Peyer's patch (tissue), 4 donors: ENCODE measurements around the gene C1QL1. TPM values are rescaled to one million over a fixed set of nuclear protein-coding genes. Genes with fewer than 3 reads are reported as not detected.

Source experiments
- DNase-seq, 3 donors: peaks; one replicate each; pipeline ENCODE4 v3.0.0-alpha.2; 2017 to 2019
- H3K27ac ChIP-seq, 4 donors: fragments of 200-600 bp; sonication (generic); one replicate each; pipeline ENCODE4 v1.5.1; 2016 to 2019
- H3K27me3 ChIP-seq, 2 donors: fragments of 200-600 bp; sonication (generic); one replicate each; pipeline ENCODE4 v1.5.1; 2019
- H3K36me3 ChIP-seq, 3 donors: fragments of 200-600 bp; sonication (generic); one replicate each; pipeline ENCODE4 v1.5.1; 2016 to 2019
- H3K4me1 ChIP-seq, 4 donors: fragments of 200-600 bp; sonication (generic); one replicate each; pipeline ENCODE4 v1.5.1; 2016 to 2019
- H3K4me3 ChIP-seq, 4 donors: fragments of 200-600 bp; sonication (generic); 1 replicate in 3 of 4; 2 replicates in 1 of 4; pipeline ENCODE4 v1.5.1; 2016 to 2019; ENCODE audit warnings: mild to moderate bottlenecking in 1 of 4
- H3K9me3 ChIP-seq, 4 donors: fragments of 200-600 bp; sonication (generic); one replicate each; pipeline ENCODE4 v1.5.1; 2016 to 2019; ENCODE audit warnings: mild to moderate bottlenecking in 1 of 4
- POLR2A ChIP-seq, 2 donors: fragments of 450-650 bp; IDR thresholded peaks; one replicate each; pipeline ENCODE4 v1.5.1; 2017; ENCODE audit warnings: antibody characterized with exemption in 2 of 2, mild to moderate bottlenecking in 2 of 2, moderate library complexity in 2 of 2
- total RNA-seq, 4 donors: library from RNA; depleted of rRNA; stranded (reverse); fragments of >200 nt; gene quantifications; one replicate each; pipeline ENCODE4 v1.1.0, GENCODE V29; 2016
- TF ChIP-seq, protein P1 (sequence below), 6 experiments: fragments of 450-650 bp in 4 of 6; fragments of 200-600 bp in 2 of 6; sonication (generic) in 1 of 6; IDR thresholded peaks; one replicate each; pipeline ENCODE4 v1.5.1; 2017 to 2019; ENCODE audit warnings: antibody characterized with exemption in 6 of 6, mild to moderate bottlenecking in 3 of 6, moderate library complexity in 1 of 6

C1QL1 gene
- total RNA-seq, 4 donors from 2014 or later, result 0.67 to 3.3 TPM; not detected in 2

DNA sequence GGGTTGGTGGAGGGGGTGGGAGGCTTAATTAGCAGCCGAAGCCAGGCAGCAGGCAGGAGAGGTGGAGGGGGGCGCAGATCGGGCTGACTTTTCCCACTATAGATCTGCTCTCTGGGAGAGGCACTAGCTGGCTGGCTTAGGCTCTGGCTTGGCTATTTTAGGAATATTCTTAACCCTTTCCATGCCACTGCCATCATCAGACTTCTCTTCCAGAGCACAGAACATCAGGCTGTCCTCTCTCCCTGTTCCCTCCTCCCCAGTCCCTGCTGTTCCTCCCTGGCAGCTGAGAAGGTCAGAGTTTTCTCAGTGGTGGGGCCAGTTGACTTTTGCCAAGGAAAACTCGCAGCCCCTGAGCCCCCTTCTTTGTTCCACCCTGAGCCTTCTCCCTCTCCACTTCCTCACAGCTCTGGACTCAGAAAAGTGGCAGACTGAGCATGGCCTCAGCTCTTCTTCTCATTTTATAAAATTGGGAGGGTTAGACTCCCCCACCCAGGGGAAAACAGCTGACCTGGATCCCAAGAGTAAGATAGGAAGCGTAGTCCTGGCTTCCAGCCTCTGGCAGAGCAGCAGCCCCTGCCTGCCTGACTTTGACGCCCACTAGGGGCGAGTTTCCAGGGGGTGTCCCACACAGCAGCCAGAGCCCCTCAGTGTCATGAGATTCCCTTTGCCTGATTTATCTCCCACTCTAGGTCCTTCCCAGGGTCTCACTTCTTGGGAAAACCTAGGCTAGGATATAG lies 9.9 kb upstream of the C1QL1 start:
- TF ChIP-seq, protein P1, sequence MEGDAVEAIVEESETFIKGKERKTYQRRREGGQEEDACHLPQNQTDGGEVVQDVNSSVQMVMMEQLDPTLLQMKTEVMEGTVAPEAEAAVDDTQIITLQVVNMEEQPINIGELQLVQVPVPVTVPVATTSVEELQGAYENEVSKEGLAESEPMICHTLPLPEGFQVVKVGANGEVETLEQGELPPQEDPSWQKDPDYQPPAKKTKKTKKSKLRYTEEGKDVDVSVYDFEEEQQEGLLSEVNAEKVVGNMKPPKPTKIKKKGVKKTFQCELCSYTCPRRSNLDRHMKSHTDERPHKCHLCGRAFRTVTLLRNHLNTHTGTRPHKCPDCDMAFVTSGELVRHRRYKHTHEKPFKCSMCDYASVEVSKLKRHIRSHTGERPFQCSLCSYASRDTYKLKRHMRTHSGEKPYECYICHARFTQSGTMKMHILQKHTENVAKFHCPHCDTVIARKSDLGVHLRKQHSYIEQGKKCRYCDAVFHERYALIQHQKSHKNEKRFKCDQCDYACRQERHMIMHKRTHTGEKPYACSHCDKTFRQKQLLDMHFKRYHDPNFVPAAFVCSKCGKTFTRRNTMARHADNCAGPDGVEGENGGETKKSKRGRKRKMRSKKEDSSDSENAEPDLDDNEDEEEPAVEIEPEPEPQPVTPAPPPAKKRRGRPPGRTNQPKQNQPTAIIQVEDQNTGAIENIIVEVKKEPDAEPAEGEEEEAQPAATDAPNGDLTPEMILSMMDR (IDR thresholded peaks at IDR 0.05), result no peak
- no peak for TF ChIP-seq POLR2A (IDR thresholded peaks at IDR 0.05)
- peaks cover 0 to 45% (median 0%) of the 10 kb centered on the region in 4 donors for H3K4me1 ChIP-seq
- H3K27me3 ChIP-seq, result no peaks in the 10 kb centered on the region
- DNase-seq, result no peak
- no peaks in the 10 kb centered on the region for H3K36me3 ChIP-seq
- H3K27ac ChIP-seq, result peak overlapping the region; percentile 2 to 72 (median 30)
- H3K4me3 ChIP-seq, result no peak overlapping the region
- no peaks in the 10 kb centered on the region for H3K9me3 ChIP-seq

- H3K36me3 ChIP-seq, result no peaks in the 10 kb centered on the region
- peaks cover 0 to 45% (median 0%) of the 10 kb centered on the region in 4 donors for H3K4me1 ChIP-seq
- no peaks in the 10 kb centered on the region for H3K27me3 ChIP-seq
- TF ChIP-seq POLR2A (IDR thresholded peaks at IDR 0.05), result no peak
- TF ChIP-seq, protein P1 (IDR thresholded peaks at IDR 0.05), result no peak
- no peak overlapping the region for H3K4me3 ChIP-seq
- H3K27ac ChIP-seq, result peak overlapping the region in 3 of 4 donors; percentile 21 to 72 (median 39)
- no peaks in the 10 kb centered on the region for H3K9me3 ChIP-seq
- no peak for DNase-seq
Observed at GRCh38 chr17:44977065-44977464, 9.0 kb upstream of the C1QL1 start.

GRCh38 chr17:44976206-44976605 lies 8.1 kb upstream of the C1QL1 start:
- H3K4me3 ChIP-seq, result no peak overlapping the region
- H3K9me3 ChIP-seq, result no peaks in the 10 kb centered on the region
- no peak for DNase-seq
- H3K4me1 ChIP-seq, result peaks cover 0 to 41% (median 0%) of the 10 kb centered on the region in 4 donors
- no peaks in the 10 kb centered on the region for H3K27me3 ChIP-seq
- no peak overlapping the region for H3K27ac ChIP-seq
- TF ChIP-seq, protein P1 (IDR thresholded peaks at IDR 0.05), result no peak
- TF ChIP-seq POLR2A (IDR thresholded peaks at IDR 0.05), result no peak
- no peaks in the 10 kb centered on the region for H3K36me3 ChIP-seq

- no peaks in the 10 kb centered on the region for H3K9me3 ChIP-seq
- DNase-seq, result no peak
- H3K36me3 ChIP-seq, result no peaks in the 10 kb centered on the region
- TF ChIP-seq POLR2A (IDR thresholded peaks at IDR 0.05), result no peak
- TF ChIP-seq, protein P1 (IDR thresholded peaks at IDR 0.05), result no peak
- H3K27me3 ChIP-seq, result peaks cover 0 to 7% of the 10 kb centered on the region in 2 donors
- peaks cover 0 to 35% (median 4%) of the 10 kb centered on the region in 4 donors for H3K4me1 ChIP-seq
- no peak overlapping the region for H3K4me3 ChIP-seq
- H3K27ac ChIP-seq, result no peak overlapping the region
Observed at GRCh38 chr17:44972953-44973352, 4.8 kb upstream of the C1QL1 start.

GRCh38 chr17:44971776-44972483 lies 3.8 kb upstream of the C1QL1 start:
- no peaks in the 10 kb centered on the region for H3K9me3 ChIP-seq
- no peak for DNase-seq
- TF ChIP-seq, protein P1 (IDR thresholded peaks at IDR 0.05), result no peak
- no peak for TF ChIP-seq POLR2A (IDR thresholded peaks at IDR 0.05)
- peaks cover 0 to 16% of the 10 kb centered on the region in 2 donors for H3K27me3 ChIP-seq
- H3K4me1 ChIP-seq, result peaks cover 0 to 35% (median 12%) of the 10 kb centered on the region in 4 donors
- no peaks in the 10 kb centered on the region for H3K36me3 ChIP-seq
- no peak overlapping the region for H3K27ac ChIP-seq
- no peak overlapping the region for H3K4me3 ChIP-seq
